Left ventricle myocardium inferior (tissue), 1 donor: Measurements from ENCODE around the gene CCHCR1. TPM values are rescaled to one million over a fixed set of nuclear protein-coding genes. Genes with fewer than 3 reads are reported as not detected.

ENCODE experiments used
- DNase-seq: peaks from one replicate; pipeline ENCODE4 v3.0.0-alpha.2; 2020
- H3K27ac ChIP-seq: fragments of 200-600 bp; replicated peaks from 2 replicates; pipeline ENCODE4 v1.8.0; 2021
- H3K27me3 ChIP-seq: fragments of 200-600 bp; 2 replicates; pipeline ENCODE4 v1.8.0; 2021; ENCODE audit warnings: low read depth
- H3K36me3 ChIP-seq: fragments of 200-600 bp; 2 replicates; pipeline ENCODE4 v1.8.0; 2021
- H3K4me1 ChIP-seq: fragments of 200-600 bp; 2 replicates; pipeline ENCODE4 v1.8.0; 2021
- H3K4me3 ChIP-seq: fragments of 200-600 bp; 2 replicates; pipeline ENCODE4 v1.8.0; 2021; ENCODE audit warnings: mild to moderate bottlenecking, moderate library complexity
- H3K9me3 ChIP-seq: fragments of 200-600 bp; replicated peaks from 2 replicates; pipeline ENCODE4 v1.8.0; 2021
- CTCF ChIP-seq: fragments of 200-600 bp; IDR thresholded peaks from 2 replicates; pipeline ENCODE4 v1.8.0; 2021; ENCODE audit warnings: antibody characterized with exemption, mild to moderate bottlenecking, borderline replicate concordance
- intact Hi-C: fragments of 100-400 bp; cut with micrococcal nuclease; formaldehyde crosslinking; loops from one replicate; pipeline ENCODE4 v1.11.0; 2022
- total RNA-seq: library from RNA; stranded (reverse); fragmentation: NEBNext Ultra II Directional; extraction: Animal tissue kit (Norgen Biotek cat#: 25700); gene quantifications from one replicate; pipeline ENCODE4 v1.2.1, GENCODE V29; 2021
- donor health status: DM: no; HTN: yes; CAD: no; lungs with severe emphysema.

The CCHCR1 gene
- total RNA-seq, 1 donor from 2014 or later: 13.3 TPM

GRCh38 chr6:31120151-31120915 lies 37.3 kb downstream of the CCHCR1 start, which contains the start of gene CDSN:
TSS of gene CDSN (minus strand) at chr6:31120446. CDS start at chr6:31120419, 27 bp downstream.
- no peak within 1 kb of the TSS for H3K4me3 ChIP-seq
- TF ChIP-seq CTCF: no peak
- peaks cover 53% of the 10 kb centered on the region for H3K4me1 ChIP-seq
- intact Hi-C loops: no loop called here
- H3K27me3 ChIP-seq: no peaks in the 10 kb centered on the region
- no peaks in the 10 kb centered on the region for H3K9me3 ChIP-seq
- no peak within 1 kb of the TSS for H3K27ac ChIP-seq
- DNase-seq: no peak
- no peaks in the 10 kb centered on the region for H3K36me3 ChIP-seq

GRCh38 chr6:31118178-31118577 lies 39.4 kb downstream of the CCHCR1 start:
- DNase-seq: no peak
- no peak overlapping the region for H3K27ac ChIP-seq
- intact Hi-C loops: no loop called here
- no peaks in the 10 kb centered on the region for H3K36me3 ChIP-seq
- no peak overlapping the region for H3K4me3 ChIP-seq
- no peak for TF ChIP-seq CTCF
- H3K9me3 ChIP-seq: no peaks in the 10 kb centered on the region
- H3K27me3 ChIP-seq: no peaks in the 10 kb centered on the region
- H3K4me1 ChIP-seq: peaks cover 60% of the 10 kb centered on the region

GRCh38 chr6:31116661-31117385 lies 40.8 kb downstream of the CCHCR1 start:
- H3K4me3 ChIP-seq: peak overlapping the region; percentile 48
- DNase-seq: no peak
- intact Hi-C loops: no loop called here
- no peak for TF ChIP-seq CTCF
- no peaks in the 10 kb centered on the region for H3K27me3 ChIP-seq
- no peaks in the 10 kb centered on the region for H3K36me3 ChIP-seq
- H3K4me1 ChIP-seq: peaks cover 50% of the 10 kb centered on the region
- H3K27ac ChIP-seq: peak overlapping the region; percentile 75
- H3K9me3 ChIP-seq: no peaks in the 10 kb centered on the region

GRCh38 chr6:31115941-31116560 lies 41.6 kb downstream of the CCHCR1 start:
- peak overlapping the region; percentile 75 for H3K27ac ChIP-seq
- H3K27me3 ChIP-seq: no peaks in the 10 kb centered on the region
- no peak for DNase-seq
- H3K4me1 ChIP-seq: peaks cover 50% of the 10 kb centered on the region
- no peak overlapping the region for H3K4me3 ChIP-seq
- intact Hi-C loops: no loop called here
- TF ChIP-seq CTCF: no peak
- no peaks in the 10 kb centered on the region for H3K9me3 ChIP-seq
- H3K36me3 ChIP-seq: no peaks in the 10 kb centered on the region

GRCh38 chr6:31114970-31115849 lies 42.4 kb downstream of the CCHCR1 start:
- Histone ChIP-seq H3K27me3 (no peaks in the 10 kb centered on the region), H3K27ac (peak overlapping the region; percentile 73), H3K4me1 (peaks cover 50% of the 10 kb centered on the region), H3K36me3 (no peaks in the 10 kb centered on the region), H3K4me3 (peak overlapping the region; percentile 52), H3K9me3 (no peaks in the 10 kb centered on the region)
- DNase-seq: no peak
- TF ChIP-seq CTCF: peak; percentile 34
- intact Hi-C loops: no loop called here
